ENCODE data around the gene GGPS1. TPM values are rescaled to one million over a fixed set of nuclear protein-coding genes. Genes with fewer than 3 reads are reported as not detected.

Gene GGPS1
- total RNA-seq, 1 experiment from 2014 or later: 37.3 TPM

DNA sequence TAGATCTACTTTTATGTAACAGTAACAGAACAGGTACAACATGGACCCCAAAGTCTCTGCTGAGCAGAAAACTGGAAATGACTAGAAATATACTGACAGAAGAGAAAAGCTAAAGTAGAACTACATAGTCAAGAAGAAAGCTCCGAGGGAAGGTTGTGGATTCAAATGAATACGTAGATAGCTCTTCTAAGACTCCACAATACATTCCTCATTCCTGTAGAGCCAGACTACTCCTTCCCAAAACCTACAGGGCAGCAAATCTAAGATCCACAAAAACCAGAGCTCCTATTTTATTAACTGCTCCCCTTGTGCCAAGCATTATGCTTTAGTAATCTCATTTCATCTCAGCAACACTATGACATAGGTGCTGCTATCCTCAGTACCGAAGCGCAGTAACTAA, 35.6 kb upstream of the GGPS1 start (continued):
- TF ChIP-seq, protein P1, sequence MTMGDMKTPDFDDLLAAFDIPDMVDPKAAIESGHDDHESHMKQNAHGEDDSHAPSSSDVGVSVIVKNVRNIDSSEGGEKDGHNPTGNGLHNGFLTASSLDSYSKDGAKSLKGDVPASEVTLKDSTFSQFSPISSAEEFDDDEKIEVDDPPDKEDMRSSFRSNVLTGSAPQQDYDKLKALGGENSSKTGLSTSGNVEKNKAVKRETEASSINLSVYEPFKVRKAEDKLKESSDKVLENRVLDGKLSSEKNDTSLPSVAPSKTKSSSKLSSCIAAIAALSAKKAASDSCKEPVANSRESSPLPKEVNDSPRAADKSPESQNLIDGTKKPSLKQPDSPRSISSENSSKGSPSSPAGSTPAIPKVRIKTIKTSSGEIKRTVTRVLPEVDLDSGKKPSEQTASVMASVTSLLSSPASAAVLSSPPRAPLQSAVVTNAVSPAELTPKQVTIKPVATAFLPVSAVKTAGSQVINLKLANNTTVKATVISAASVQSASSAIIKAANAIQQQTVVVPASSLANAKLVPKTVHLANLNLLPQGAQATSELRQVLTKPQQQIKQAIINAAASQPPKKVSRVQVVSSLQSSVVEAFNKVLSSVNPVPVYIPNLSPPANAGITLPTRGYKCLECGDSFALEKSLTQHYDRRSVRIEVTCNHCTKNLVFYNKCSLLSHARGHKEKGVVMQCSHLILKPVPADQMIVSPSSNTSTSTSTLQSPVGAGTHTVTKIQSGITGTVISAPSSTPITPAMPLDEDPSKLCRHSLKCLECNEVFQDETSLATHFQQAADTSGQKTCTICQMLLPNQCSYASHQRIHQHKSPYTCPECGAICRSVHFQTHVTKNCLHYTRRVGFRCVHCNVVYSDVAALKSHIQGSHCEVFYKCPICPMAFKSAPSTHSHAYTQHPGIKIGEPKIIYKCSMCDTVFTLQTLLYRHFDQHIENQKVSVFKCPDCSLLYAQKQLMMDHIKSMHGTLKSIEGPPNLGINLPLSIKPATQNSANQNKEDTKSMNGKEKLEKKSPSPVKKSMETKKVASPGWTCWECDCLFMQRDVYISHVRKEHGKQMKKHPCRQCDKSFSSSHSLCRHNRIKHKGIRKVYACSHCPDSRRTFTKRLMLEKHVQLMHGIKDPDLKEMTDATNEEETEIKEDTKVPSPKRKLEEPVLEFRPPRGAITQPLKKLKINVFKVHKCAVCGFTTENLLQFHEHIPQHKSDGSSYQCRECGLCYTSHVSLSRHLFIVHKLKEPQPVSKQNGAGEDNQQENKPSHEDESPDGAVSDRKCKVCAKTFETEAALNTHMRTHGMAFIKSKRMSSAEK (CRISPR knock-in tag; IDR thresholded peaks at IDR 0.05; ENCODE audit: borderline replicate concordance): no peak
- TF ChIP-seq ATF1 (CRISPR knock-in tag; IDR thresholded peaks at IDR 0.05): no peak
- no peak for TF ChIP-seq PRRX2 (CRISPR knock-in tag; IDR thresholded peaks at IDR 0.05)
- TF ChIP-seq HMGXB4 (CRISPR knock-in tag; IDR thresholded peaks at IDR 0.05): no peak
- TF ChIP-seq ZNF219 (CRISPR knock-in tag; IDR thresholded peaks at IDR 0.05; ENCODE audit: borderline replicate concordance): no peak
- no peak for TF ChIP-seq ZNF416 (CRISPR knock-in tag; IDR thresholded peaks at IDR 0.05)

GRCh38 chr1:235293322-235293942, 34.9 kb upstream of the GGPS1 start:
- peaks cover 19% of the 10 kb centered on the region for H3K36me3 Mint-ChIP-seq
- H3K27me3 Mint-ChIP-seq (ENCODE audit: low read depth): no peaks in the 10 kb centered on the region
- POLR2A ChIA-PET: no interaction called here
- H3K9me3 Mint-ChIP-seq: peaks cover 17% of the 10 kb centered on the region
- ATAC-seq (no peak), DNase-seq (ENCODE audit: low spot score) (no peak)
- no peak overlapping the region for H3K4me3 Mint-ChIP-seq
- CTCF ChIA-PET: interaction anchor here (1.1 to 1.5 kb wide), 2 partner anchors 40 to 122 kb away, joined by 3 to 4 read pairs; no protein-coding TSS in a partner anchor
- no peak overlapping the region for H3K27ac Mint-ChIP-seq
- TF ChIP-seq FOXK1 (CRISPR knock-in tag; IDR thresholded peaks at IDR 0.05) (no peak), AFF4 (CRISPR knock-in tag; IDR thresholded peaks at IDR 0.05; ENCODE audit: borderline replicate concordance) (no peak), CREB1 (CRISPR knock-in tag; IDR thresholded peaks at IDR 0.05) (no peak), CBFB (CRISPR knock-in tag; IDR thresholded peaks at IDR 0.05; ENCODE audit: low read depth) (no peak), E2F1 (CRISPR knock-in tag; IDR thresholded peaks at IDR 0.05) (no peak), MYBL2 (CRISPR knock-in tag; IDR thresholded peaks at IDR 0.05) (no peak), GRHL2 (CRISPR knock-in tag; IDR thresholded peaks at IDR 0.05; ENCODE audit: insufficient replicate concordance, severe bottlenecking) (no peak), ZNF219 (CRISPR knock-in tag; IDR thresholded peaks at IDR 0.05; ENCODE audit: borderline replicate concordance) (no peak)
- TF ChIP-seq, protein P2, sequence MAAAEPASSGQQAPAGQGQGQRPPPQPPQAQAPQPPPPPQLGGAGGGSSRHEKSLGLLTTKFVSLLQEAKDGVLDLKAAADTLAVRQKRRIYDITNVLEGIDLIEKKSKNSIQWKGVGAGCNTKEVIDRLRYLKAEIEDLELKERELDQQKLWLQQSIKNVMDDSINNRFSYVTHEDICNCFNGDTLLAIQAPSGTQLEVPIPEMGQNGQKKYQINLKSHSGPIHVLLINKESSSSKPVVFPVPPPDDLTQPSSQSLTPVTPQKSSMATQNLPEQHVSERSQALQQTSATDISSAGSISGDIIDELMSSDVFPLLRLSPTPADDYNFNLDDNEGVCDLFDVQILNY (CRISPR knock-in tag; IDR thresholded peaks at IDR 0.05): no peak
- H3K4me1 Mint-ChIP-seq: peaks cover 23% of the 10 kb centered on the region
